NCI-H526 (cell line): ENCODE results near the gene FBXO48.

ENCODE experiments used
- DNase-seq, 2 experiments: peaks; one replicate each; lab custom pipeline; 2025; lab: John Stamatoyannopoulos, UW

Gene FBXO48

GRCh38 chr2:68412127-68412819, 54.8 kb downstream of the FBXO48 start:
- DNase-seq: no peak

GRCh38 chr2:68411397-68412126, 55.5 kb downstream of the FBXO48 start:
- DNase-seq: no peak
